22Rv1 (cell line): Measurements from ENCODE around the gene OCA2.

Experiments
- CTCF ChIP-seq: fragments of 450-650 bp; IDR thresholded peaks from 2 replicates; pipeline ENCODE4 v1.5.1; 2017; ENCODE audit warnings: mild to moderate bottlenecking
- ZFX ChIP-seq: fragments of 450-650 bp; IDR thresholded peaks from 2 replicates; pipeline ENCODE4 v1.6.1; 2017; ENCODE audit warnings: antibody characterized with exemption, borderline replicate concordance

- TF ChIP-seq CTCF (no peak), ZFX (no peak)
Observed at GRCh38 chr15:27845535-27846369, 253.4 kb downstream of the OCA2 start.
